Endothelial cell of umbilical vein (primary cell): ENCODE results near the gene SERPINA9. TPM values are rescaled to one million over a fixed set of nuclear protein-coding genes. Genes with fewer than 3 reads are reported as not detected.

ENCODE experiments used
- BruUV-seq: library from RNA; stranded (reverse); fragments of 400-500 nt; replicated peaks from 2 replicates; lab custom pipeline; 2021; lab: Mats Ljungman, UMichigan
- CTCF ChIA-PET: fragments of 300-600, 350-600 bp; sonication (Branson Sonifier 250); formaldehyde crosslinking; loops from one replicate; lab custom pipeline; 2021; ENCODE audit warnings: antibody characterized with exemption, inconsistent platforms; lab: Charles Lee
- POLR2A ChIA-PET: fragments of 300-600, 350-600 bp; sonication (Branson Sonifier 250); formaldehyde crosslinking; loops from one replicate; lab custom pipeline; 2021; ENCODE audit warnings: antibody characterized with exemption, inconsistent platforms; lab: Charles Lee
- DNase-seq: peaks from one replicate; pipeline ENCODE4 v3.0.0-alpha.2; 2011; ENCODE audit warnings: low read depth, low spot score
- FAIRE-seq: peaks from 2 replicates; lab custom pipeline; 2011; peaks lifted over from hg19 to GRCh38; lab: Jason Lieb, UNC
- H2AFZ ChIP-seq: 2 replicates; pipeline ENCODE4 v1.6.0; 2012; ENCODE audit warnings: low read depth, low read length, control low read depth, inconsistent platforms
- H3K27ac ChIP-seq: 2 replicates; pipeline ENCODE4 v1.5.1; 2011; ENCODE audit warnings: low read depth, mild to moderate bottlenecking, control low read depth, low read length, moderate library complexity; ENCODE audit not compliant: insufficient read depth
- H3K27me3 ChIP-seq, 2 experiments: 2 replicates each; pipeline versions ENCODE4 v1.6.0 to v1.6.1; 2011; ENCODE audit warnings: low read length in 2 of 2, mixed read lengths in 1 of 2; ENCODE audit not compliant: control insufficient read depth in 2 of 2, insufficient read depth in 2 of 2
- H3K36me3 ChIP-seq, 2 experiments: 2 replicates in 1 of 2; 3 replicates in 1 of 2; pipeline ENCODE4 v1.5.1; 2011; ENCODE audit warnings: low read length in 2 of 2, mild to moderate bottlenecking in 1 of 2, moderate library complexity in 1 of 2; ENCODE audit not compliant: control insufficient read depth in 2 of 2, insufficient read depth in 2 of 2; ENCODE audit errors: extremely low read depth in 1 of 2
- H3K4me1 ChIP-seq: 3 replicates; pipeline ENCODE4 v1.5.1; 2011; ENCODE audit warnings: mild to moderate bottlenecking, low read length; ENCODE audit not compliant: control insufficient read depth, insufficient read depth; ENCODE audit errors: extremely low read depth
- H3K4me2 ChIP-seq: 2 replicates; pipeline ENCODE4 v1.6.1; 2011; ENCODE audit warnings: low read length, control low read depth, mixed read lengths; ENCODE audit not compliant: insufficient read depth
- H3K4me3 ChIP-seq, 3 experiments: fragments of 200-600 bp in 1 of 3; sonication (generic), shearing (Covaris generic) in 1 of 3; replicated peaks in 1 of 3; 2 replicates each; pipeline ENCODE4 v1.5.1; 2011 to 2016; ENCODE audit warnings: control low read depth in 3 of 3, low read length in 3 of 3, mild to moderate bottlenecking in 2 of 3, inconsistent platforms in 1 of 3, low read depth in 1 of 3, moderate library complexity in 1 of 3; ENCODE audit not compliant: insufficient read depth in 1 of 3
- H3K79me2 ChIP-seq: 2 replicates; pipeline ENCODE4 v1.6.0; 2012; ENCODE audit warnings: low read length, inconsistent platforms; ENCODE audit not compliant: control insufficient read depth, insufficient read depth
- H3K9ac ChIP-seq: replicated peaks from 2 replicates; pipeline ENCODE3; 2011; ENCODE audit warnings: low read length, control low read depth; ENCODE audit not compliant: insufficient read depth; ENCODE audit errors: extremely low read depth
- H3K9me1 ChIP-seq: replicated peaks from 3 replicates; pipeline ENCODE4 v1.6.0; 2011; ENCODE audit warnings: mild to moderate bottlenecking, low read length; ENCODE audit not compliant: control insufficient read depth, insufficient read depth; ENCODE audit errors: extremely low read depth
- H3K9me3 ChIP-seq: replicated peaks from 2 replicates; pipeline ENCODE4 v1.5.1; 2012; ENCODE audit warnings: low read length, inconsistent platforms; ENCODE audit not compliant: control insufficient read depth, insufficient read depth
- H4K20me1 ChIP-seq: replicated peaks from 2 replicates; pipeline ENCODE3; 2011; ENCODE audit warnings: mild to moderate bottlenecking, low read length; ENCODE audit not compliant: control insufficient read depth, insufficient read depth; ENCODE audit errors: extremely low read depth
- CTCF ChIP-seq, 2 donors: IDR thresholded peaks; 1 replicate in 1 of 2; 2 replicates in 1 of 2; pipeline ENCODE4 v1.5.1; 2011; ENCODE audit warnings: low read length in 2 of 2, mild to moderate bottlenecking in 2 of 2, moderate library complexity in 2 of 2, control low read depth in 1 of 2, inconsistent platforms in 1 of 2, low read depth in 1 of 2; ENCODE audit not compliant: insufficient read depth in 1 of 2; ENCODE audit errors: extremely low read depth in 1 of 2
- EZH2 ChIP-seq: IDR thresholded peaks from 2 replicates; pipeline ENCODE4 v1.6.1; 2012; ENCODE audit warnings: borderline replicate concordance, low read depth, mild to moderate bottlenecking, moderate library complexity, low read length, inconsistent platforms; ENCODE audit not compliant: severe bottlenecking
- FOS ChIP-seq: IDR thresholded peaks from 2 replicates; pipeline ENCODE4 v1.6.1; 2011; ENCODE audit warnings: mild to moderate bottlenecking, low read length, moderate library complexity, borderline replicate concordance; ENCODE audit not compliant: insufficient read depth
- GATA2 ChIP-seq: IDR thresholded peaks from 2 replicates; pipeline ENCODE4 v1.7.0; 2011; ENCODE audit warnings: low read depth, mild to moderate bottlenecking, moderate library complexity, mixed read lengths, low read length; ENCODE audit not compliant: insufficient read length, insufficient read depth
- JUN ChIP-seq: IDR thresholded peaks from 2 replicates; pipeline ENCODE4 v1.6.1; 2011; ENCODE audit warnings: borderline replicate concordance, low read depth; ENCODE audit not compliant: insufficient read length, insufficient read depth
- MYC ChIP-seq: IDR thresholded peaks from one replicate; pipeline ENCODE4 v1.6.1; 2011; ENCODE audit warnings: mild to moderate bottlenecking, low read depth, low read length
- POLR2A ChIP-seq: IDR thresholded peaks from 2 replicates; pipeline ENCODE4 v1.6.1; 2012; ENCODE audit warnings: low read depth, mild to moderate bottlenecking, control low read depth, low read length
- POLR2AphosphoS5 ChIP-seq: IDR thresholded peaks from 2 replicates; pipeline ENCODE4 v1.6.1; 2012; ENCODE audit warnings: low read depth, mild to moderate bottlenecking, control low read depth, low read length, moderate library complexity; ENCODE audit not compliant: insufficient read depth
- dilution Hi-C: fragments of 300-500 bp; cut with MboI; formaldehyde crosslinking; loops from one replicate; pipeline ENCODE4 v1.15.0; 2019; ENCODE audit warnings: low sequenced_read_pairs; ENCODE audit not compliant: extremely low pct_ligation_motif_present
- intact Hi-C: fragments of 100-400 bp; cut with micrococcal nuclease; formaldehyde crosslinking; loops from one replicate; pipeline ENCODE4 v1.10.0; 2022
- polyA plus RNA-seq, 4 experiments: library from polyadenylated mRNA; depleted of rRNA in 3 of 4; stranded (reverse) in 3 of 4; unstranded in 1 of 4; fragments of >200 nt; gene quantifications; 2 replicates each; pipeline versions ENCODE4 v1.2.1 to v1.2.3, GENCODE V29; 2011 to 2012; ENCODE audit warnings: missing spikeins in 1 of 4
- total RNA-seq: library from RNA; stranded (reverse); gene quantifications from 2 replicates; pipeline ENCODE4 v1.2.3, GENCODE V29; 2021
- TF ChIP-seq, protein P1 (sequence below): IDR thresholded peaks from 2 replicates; pipeline ENCODE4 v1.6.1; 2011; ENCODE audit not compliant: insufficient read depth, insufficient read length

SERPINA9 gene
- total and polyA plus RNA-seq, 2 donors (not counting 3 experiments of a cell fraction or from before 2014, with no cell fraction given): not detected

DNA sequence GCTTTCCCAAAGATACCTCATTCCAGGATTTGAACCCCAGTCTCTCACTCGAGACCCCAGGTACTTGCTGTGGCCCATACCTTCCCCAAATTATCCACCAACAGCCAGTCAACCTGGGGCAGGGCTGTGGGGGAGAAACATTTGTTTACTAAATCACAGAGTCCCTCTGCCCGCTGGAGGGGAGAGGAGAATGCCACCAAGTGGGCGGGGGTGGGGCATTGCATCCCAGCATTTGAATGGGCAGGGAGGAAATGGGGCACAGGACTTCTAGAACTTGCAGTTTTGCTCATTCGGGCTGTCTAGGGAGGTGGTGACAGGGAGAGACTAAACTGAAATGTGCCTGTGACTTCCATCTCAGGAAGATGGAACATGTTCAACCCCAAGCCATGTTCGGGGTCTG, 10.9 kb upstream of the SERPINA9 start:
- Histone ChIP-seq H3K4me1 (no peaks in the 10 kb centered on the region), H3K79me2 (no peaks in the 10 kb centered on the region), H3K9me1 (no peaks in the 10 kb centered on the region), H3K27ac (no peak overlapping the region), H2AFZ (no peak overlapping the region), H3K36me3 (no peaks in the 10 kb centered on the region), H4K20me1 (no peaks in the 10 kb centered on the region), H3K4me2 (no peak overlapping the region), H3K27me3 (no peaks in the 10 kb centered on the region), H3K4me3 (no peak overlapping the region), H3K9me3 (no peaks in the 10 kb centered on the region), H3K9ac (no peak overlapping the region)
- no peak for FAIRE-seq
- dilution Hi-C loops: no loop called here
- DNase-seq: no peak
- no TSS peak for BruUV-seq
- intact Hi-C loops: loop anchor here (1.0 to 2.0 kb wide), 5 partner anchors 52 to 354 kb away; no protein-coding TSS in a partner anchor
- POLR2A ChIA-PET: no interaction called here
- CTCF ChIA-PET: interaction anchor here (1.0 to 3.1 kb wide), 14 partner anchors 8 to 451 kb away, joined by 3 to 35 read pairs (median 4); no protein-coding TSS in a partner anchor
- no peak for TF ChIP-seq EZH2
- TF ChIP-seq JUN: no peak
- no peak for TF ChIP-seq GATA2
- no peak for TF ChIP-seq FOS
- no peak for TF ChIP-seq POLR2AphosphoS5
- TF ChIP-seq CTCF (IDR thresholded peaks at IDR 0.05; ENCODE audit: extremely low read depth in 1 of 2, insufficient read depth in 1 of 2, low read depth in 1 of 2, low read length in 2 of 2): no peak
- no peak for TF ChIP-seq MYC
- TF ChIP-seq POLR2A: no peak
- TF ChIP-seq, protein P1, sequence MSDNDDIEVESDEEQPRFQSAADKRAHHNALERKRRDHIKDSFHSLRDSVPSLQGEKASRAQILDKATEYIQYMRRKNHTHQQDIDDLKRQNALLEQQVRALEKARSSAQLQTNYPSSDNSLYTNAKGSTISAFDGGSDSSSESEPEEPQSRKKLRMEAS: no peak
